Endothelial cell of umbilical vein (primary cell): ENCODE results near the gene TM2D1.

Source experiments
- CTCF ChIP-seq, 2 donors: IDR thresholded peaks; 1 replicate in 1 of 2; 2 replicates in 1 of 2; pipeline ENCODE4 v1.5.1; 2011; ENCODE audit warnings: low read length in 2 of 2, mild to moderate bottlenecking in 2 of 2, moderate library complexity in 2 of 2, control low read depth in 1 of 2, inconsistent platforms in 1 of 2, low read depth in 1 of 2; ENCODE audit not compliant: insufficient read depth in 1 of 2; ENCODE audit errors: extremely low read depth in 1 of 2
- EZH2 ChIP-seq: IDR thresholded peaks from 2 replicates; pipeline ENCODE4 v1.6.1; 2012; ENCODE audit warnings: borderline replicate concordance, low read depth, mild to moderate bottlenecking, moderate library complexity, low read length, inconsistent platforms; ENCODE audit not compliant: severe bottlenecking
- GATA2 ChIP-seq: IDR thresholded peaks from 2 replicates; pipeline ENCODE4 v1.7.0; 2011; ENCODE audit warnings: low read depth, mild to moderate bottlenecking, moderate library complexity, mixed read lengths, low read length; ENCODE audit not compliant: insufficient read length, insufficient read depth
- JUN ChIP-seq: IDR thresholded peaks from 2 replicates; pipeline ENCODE4 v1.6.1; 2011; ENCODE audit warnings: borderline replicate concordance, low read depth; ENCODE audit not compliant: insufficient read length, insufficient read depth
- MAX ChIP-seq: IDR thresholded peaks from 2 replicates; pipeline ENCODE4 v1.6.1; 2011; ENCODE audit not compliant: insufficient read depth, insufficient read length
- MYC ChIP-seq: IDR thresholded peaks from one replicate; pipeline ENCODE4 v1.6.1; 2011; ENCODE audit warnings: mild to moderate bottlenecking, low read depth, low read length
- POLR2A ChIP-seq: IDR thresholded peaks from 2 replicates; pipeline ENCODE4 v1.6.1; 2012; ENCODE audit warnings: low read depth, mild to moderate bottlenecking, control low read depth, low read length
- POLR2AphosphoS5 ChIP-seq: IDR thresholded peaks from 2 replicates; pipeline ENCODE4 v1.6.1; 2012; ENCODE audit warnings: low read depth, mild to moderate bottlenecking, control low read depth, low read length, moderate library complexity; ENCODE audit not compliant: insufficient read depth

- no peak for TF ChIP-seq CTCF (IDR thresholded peaks at IDR 0.05; ENCODE audit: extremely low read depth in 1 of 2, insufficient read depth in 1 of 2, low read depth in 1 of 2, low read length in 2 of 2)
- no peak for TF ChIP-seq POLR2AphosphoS5
- no peak for TF ChIP-seq EZH2
- no peak for TF ChIP-seq POLR2A
- no peak for TF ChIP-seq MAX
- no peak for TF ChIP-seq MYC
- no peak for TF ChIP-seq JUN
- no peak for TF ChIP-seq GATA2
Observed at GRCh38 chr1:61687901-61688300, 37.0 kb downstream of the TM2D1 start.
